ENCODE results near the gene GSTT2. TPM values are rescaled to one million over a fixed set of nuclear protein-coding genes. Genes with fewer than 3 reads are reported as not detected.

Gene GSTT2
- total and polyA plus RNA-seq, 10 of the 15 experiments (the other 5 are each of a cell fraction or from before 2014, with no cell fraction given) = not detected

DNA sequence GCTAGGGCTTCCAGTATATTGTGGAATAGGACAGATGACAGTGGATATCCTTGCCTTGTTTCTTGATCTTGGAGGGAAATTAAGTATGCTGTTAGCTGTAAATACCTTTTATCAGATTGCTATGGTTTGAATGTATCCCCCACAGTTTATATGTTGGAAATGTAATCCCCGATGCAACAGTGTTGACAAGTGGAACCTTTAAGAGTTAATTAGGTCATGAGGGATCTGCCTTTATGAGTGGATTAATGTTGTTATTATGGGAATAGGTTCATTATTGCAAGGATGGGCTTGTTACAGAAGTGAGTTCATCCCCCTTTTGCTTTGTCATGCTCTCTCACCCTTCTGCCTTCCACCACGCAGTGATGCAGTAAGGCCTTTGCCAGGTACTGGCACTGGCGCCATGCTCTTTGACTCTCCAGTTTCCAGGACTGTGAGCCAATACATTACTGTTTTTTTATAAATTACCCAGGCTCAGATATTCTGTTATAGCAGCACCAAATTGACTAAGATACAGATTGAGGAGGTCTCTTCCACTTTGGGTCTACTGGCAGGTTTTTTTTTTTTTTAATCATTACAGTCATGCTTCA is 47.5 kb downstream of the GSTT2 start:
- ChIA-PET RAD21 (ENCODE audit: unreplicated experiment) (no interaction called here), POLR2A (interaction anchor here (0.5 to 1.2 kb wide), 2 partner anchors 15 to 610 kb away, joined by 3 to 4 read pairs; no protein-coding TSS in a partner anchor), CTCF (interaction anchor here (1.2 to 1.3 kb wide), 2 partner anchors 14 to 17 kb away, joined by 3 to 4 read pairs; partner anchors contain the start of gene CABIN1), SMC1A (ENCODE audit: uncharacterized antibody, unreplicated experiment) (interaction anchor here (1.1 to 1.8 kb wide), 3 partner anchors 12 to 17 kb away, joined by 3 to 4 read pairs (median 3); no protein-coding TSS in a partner anchor)
- no peak for ATAC-seq
- no peak overlapping the region for H3K27ac ChIP-seq (ENCODE audit: control insufficient read depth, insufficient read depth)
- H3K79me2 ChIP-seq (ENCODE audit: control insufficient read depth, insufficient read depth, low read length) = peaks cover 19% of the 10 kb centered on the region
- H3K4me2 ChIP-seq (ENCODE audit: control insufficient read depth, insufficient read depth) = no peak overlapping the region
- H3K27me3 ChIP-seq (replicated peaks in 1 of 2; ENCODE audit: control insufficient read depth in 2 of 2, insufficient read depth in 2 of 2, low read length in 1 of 2) = no peaks in the 10 kb centered on the region
- H4K20me1 ChIP-seq (ENCODE audit: control insufficient read depth, insufficient read depth) = peaks cover 5% of the 10 kb centered on the region; the same call in 1 of the 2 replicates
- no peak overlapping the region for H2AFZ ChIP-seq (ENCODE audit: control insufficient read depth, low read depth, low read length)
- peaks cover 1 to 3% of the 10 kb centered on the region in 2 experiments; a peak in 3 of 4 replicates for H3K36me3 ChIP-seq (ENCODE audit: control insufficient read depth in 2 of 2, insufficient read depth in 2 of 2, low read length in 1 of 2)
- no peak overlapping the region for H3K4me3 ChIP-seq
- WGBS (ENCODE audit: insufficient coverage, insufficient replicate concordance, low lambda C conversion rate, missing lambda C conversion rate) = 98% methylated on average over 3 of the region's 3 CpGs
- BruUV-seq (replicated peaks) = no TSS peak
- no peaks in the 10 kb centered on the region for H3K9me3 ChIP-seq (replicated peaks; ENCODE audit: control insufficient read depth, insufficient read depth, low read length)
- H3K9ac ChIP-seq (ENCODE audit: control insufficient read depth, insufficient read depth, low read length) = no peak overlapping the region
- FAIRE-seq = no peak
- H3K4me1 ChIP-seq (ENCODE audit: control insufficient read depth, insufficient read depth, low read length) = no peaks in the 10 kb centered on the region
- intact Hi-C loops (cut with micrococcal nuclease; ENCODE audit: unreplicated experiment) (no loop called here), in situ Hi-C loops (cut with MboI) (no loop called here)
- no peak for DNase-seq (ENCODE audit: low read depth, low spot score)
- TF ChIP-seq POLR2A (IDR thresholded peaks at IDR 0.05; ENCODE audit: low read depth, low read length) = no peak
- no peak for TF ChIP-seq BRCA1 (IDR thresholded peaks at IDR 0.05; ENCODE audit: low read depth, low read length)

DNA sequence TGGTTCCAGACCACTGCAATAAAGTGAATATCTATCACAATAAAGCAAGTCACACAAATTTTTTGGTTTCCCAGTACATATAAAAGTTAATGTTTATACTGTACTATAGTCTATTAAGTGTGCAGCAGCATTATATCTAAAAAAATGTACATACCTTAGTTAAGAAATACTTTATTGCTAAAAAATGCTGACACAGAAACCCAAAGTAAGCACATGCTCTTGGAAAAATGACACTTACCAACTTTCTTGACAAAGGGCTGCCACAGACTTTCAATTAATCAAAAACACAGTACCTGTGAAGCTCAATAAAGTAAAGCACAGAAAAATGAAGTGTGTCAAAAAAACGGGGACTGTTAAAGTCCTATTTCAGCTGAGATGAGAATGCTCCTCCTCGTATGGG is 48.1 kb downstream of the GSTT2 start:
- CTCF ChIA-PET = no interaction called here
- Histone ChIP-seq H3K4me1 (ENCODE audit: control insufficient read depth, insufficient read depth, low read length) (no peaks in the 10 kb centered on the region), H3K27me3 (replicated peaks in 1 of 2; ENCODE audit: control insufficient read depth in 2 of 2, insufficient read depth in 2 of 2, low read length in 1 of 2) (no peaks in the 10 kb centered on the region), H2AFZ (ENCODE audit: control insufficient read depth, low read depth, low read length) (no peak overlapping the region), H3K9me3 (replicated peaks; ENCODE audit: control insufficient read depth, insufficient read depth, low read length) (no peaks in the 10 kb centered on the region), H3K27ac (ENCODE audit: control insufficient read depth, insufficient read depth) (no peak overlapping the region), H3K4me2 (ENCODE audit: control insufficient read depth, insufficient read depth) (no peak overlapping the region), H4K20me1 (ENCODE audit: control insufficient read depth, insufficient read depth) (peaks cover 5% of the 10 kb centered on the region; the same call in 1 of the 2 replicates), H3K9ac (ENCODE audit: control insufficient read depth, insufficient read depth, low read length) (no peak overlapping the region), H3K36me3 (ENCODE audit: control insufficient read depth in 2 of 2, insufficient read depth in 2 of 2, low read length in 1 of 2) (peaks cover 1 to 3% of the 10 kb centered on the region in 2 experiments; a peak in 3 of 4 replicates), H3K4me3 (no peak overlapping the region), H3K79me2 (ENCODE audit: control insufficient read depth, insufficient read depth, low read length) (peaks cover 18% of the 10 kb centered on the region)
- ATAC-seq = no peak
- no peak for DNase-seq (ENCODE audit: low read depth, low spot score)
- RAD21 ChIA-PET (ENCODE audit: unreplicated experiment) = no interaction called here
- intact Hi-C loops (cut with micrococcal nuclease; ENCODE audit: unreplicated experiment) (no loop called here), in situ Hi-C loops (cut with MboI) (no loop called here)
- no peak for FAIRE-seq
- no peak for TF ChIP-seq ESRRA (IDR thresholded peaks at IDR 0.05; ENCODE audit: low read length)
- no peak for TF ChIP-seq NFXL1 (IDR thresholded peaks at IDR 0.05; ENCODE audit: borderline replicate concordance)
- TF ChIP-seq KAT2A (conservative IDR thresholded peaks at IDR 0.05; ENCODE audit: control insufficient read depth, low read depth, low read length) = no peak
- no peak for TF ChIP-seq IKZF1 (conservative IDR thresholded peaks at IDR 0.05)
- no peak for TF ChIP-seq POU2F2 (IDR thresholded peaks at IDR 0.05; ENCODE audit: borderline replicate concordance, low read depth, low read length)
- no peak for TF ChIP-seq ATF7 (IDR thresholded peaks at IDR 0.05; ENCODE audit: low read depth)
- no peak for TF ChIP-seq NR2C2 (IDR thresholded peaks at IDR 0.05; ENCODE audit: borderline replicate concordance, control insufficient read depth, insufficient read length, low read depth)
- TF ChIP-seq PML (IDR thresholded peaks at IDR 0.05; ENCODE audit: low read length) = no peak
- TF ChIP-seq IRF4 (IDR thresholded peaks at IDR 0.05; ENCODE audit: low read depth, low read length) = no peak
- TF ChIP-seq, protein P1, sequence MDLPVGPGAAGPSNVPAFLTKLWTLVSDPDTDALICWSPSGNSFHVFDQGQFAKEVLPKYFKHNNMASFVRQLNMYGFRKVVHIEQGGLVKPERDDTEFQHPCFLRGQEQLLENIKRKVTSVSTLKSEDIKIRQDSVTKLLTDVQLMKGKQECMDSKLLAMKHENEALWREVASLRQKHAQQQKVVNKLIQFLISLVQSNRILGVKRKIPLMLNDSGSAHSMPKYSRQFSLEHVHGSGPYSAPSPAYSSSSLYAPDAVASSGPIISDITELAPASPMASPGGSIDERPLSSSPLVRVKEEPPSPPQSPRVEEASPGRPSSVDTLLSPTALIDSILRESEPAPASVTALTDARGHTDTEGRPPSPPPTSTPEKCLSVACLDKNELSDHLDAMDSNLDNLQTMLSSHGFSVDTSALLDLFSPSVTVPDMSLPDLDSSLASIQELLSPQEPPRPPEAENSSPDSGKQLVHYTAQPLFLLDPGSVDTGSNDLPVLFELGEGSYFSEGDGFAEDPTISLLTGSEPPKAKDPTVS (IDR thresholded peaks at IDR 0.05; ENCODE audit: low read depth, low read length) = no peak
- TF ChIP-seq MEF2B (IDR thresholded peaks at IDR 0.05; ENCODE audit: partially characterized antibody, poor library complexity, severe bottlenecking) = no peak
- no peak for TF ChIP-seq STAT3 (IDR thresholded peaks at IDR 0.05; ENCODE audit: low read depth, low read length)
- POLR2A ChIA-PET = interaction anchor here (0.5 kb wide), 1 partner anchor 610 kb away, joined by 3 read pairs; no protein-coding TSS in a partner anchor
- SMC1A ChIA-PET (ENCODE audit: uncharacterized antibody, unreplicated experiment) = interaction anchor here (1.8 kb wide), 1 partner anchor 12 kb away, joined by 3 read pairs; no protein-coding TSS in a partner anchor
- no TSS peak for BruUV-seq (replicated peaks)
- WGBS (ENCODE audit: insufficient coverage, insufficient replicate concordance, low lambda C conversion rate, missing lambda C conversion rate) = 95% methylated on average over 2 of the region's 2 CpGs
